Colonic mucosa (tissue), 4 donors: ENCODE data around the gene SAMD4B. TPM values are rescaled to one million over a fixed set of nuclear protein-coding genes. Genes with fewer than 3 reads are reported as not detected.

Experiments used
- DNase-seq: peaks from one replicate; pipeline ENCODE4 v3.0.0-alpha.2; 2020
- H3K27ac ChIP-seq: fragments of 200-600 bp; one replicate; pipeline ENCODE4 v1.8.0; 2021
- H3K27me3 ChIP-seq: fragments of 200-600 bp; one replicate; pipeline ENCODE4 v1.8.0; 2021
- H3K36me3 ChIP-seq: fragments of 200-600 bp; one replicate; pipeline ENCODE4 v1.8.0; 2021
- H3K4me1 ChIP-seq: fragments of 200-600 bp; one replicate; pipeline ENCODE4 v1.8.0; 2021; ENCODE audit warnings: mild to moderate bottlenecking
- H3K4me3 ChIP-seq: fragments of 200-600 bp; one replicate; pipeline ENCODE4 v1.8.0; 2021
- H3K9ac ChIP-seq, 2 donors: one replicate each; pipeline ENCODE4 v1.7.0; 2013; ENCODE audit warnings: control low read depth in 2 of 2, low read depth in 2 of 2, low read length in 2 of 2
- H3K9me3 ChIP-seq: fragments of 200-600 bp; one replicate; pipeline ENCODE4 v1.8.0; 2021
- CTCF ChIP-seq: fragments of 200-600 bp; IDR thresholded peaks from one replicate; pipeline ENCODE4 v1.8.0; 2022; ENCODE audit warnings: antibody characterized with exemption, mild to moderate bottlenecking
- intact Hi-C: fragments of 100-400 bp; cut with DNase I; formaldehyde crosslinking; loops from one replicate; pipeline ENCODE4 v1.14.1; 2022
- total RNA-seq, 2 donors: library from RNA; stranded (reverse); fragmentation: NEBNext Ultra II Directional in 1 of 2; extraction: Animal tissue kit (Norgen Biotek cat#: 25700) in 1 of 2; gene quantifications; one replicate each; pipeline ENCODE4 v1.2.1, GENCODE V29; 2021
- donor health status: healthy.
- donor health status: DM: no; HTN: no; CAD: no.
- donor health status: DM: no; HTN: no; CAD: no.

Gene SAMD4B
- total RNA-seq, 2 donors from 2014 or later: 63.9 to 73.7 TPM

GRCh38 chr19:39415111-39416046, 73.2 kb downstream of the SAMD4B start:
- Histone ChIP-seq H3K4me3 (no peak overlapping the region), H3K4me1 (peaks cover 13% of the 10 kb centered on the region)

GRCh38 chr19:39416152-39417120, 74.2 kb downstream of the SAMD4B start:
- Histone ChIP-seq H3K27ac (no peak overlapping the region), H3K4me1 (peaks cover 2% of the 10 kb centered on the region), H3K36me3 (no peaks in the 10 kb centered on the region), H3K9ac (no peak overlapping the region), H3K9me3 (no peaks in the 10 kb centered on the region), H3K27me3 (peaks cover 15% of the 10 kb centered on the region), H3K4me3 (no peak overlapping the region)
- intact Hi-C loops: no loop called here
- no peak for TF ChIP-seq CTCF
- no peak for DNase-seq

More at GRCh38 chr19:39415111-39416046, 73.2 kb downstream of the SAMD4B start:
- intact Hi-C loops: no loop called here
- H3K27me3 ChIP-seq: peaks cover 15% of the 10 kb centered on the region
- no peaks in the 10 kb centered on the region for H3K36me3 ChIP-seq
- peak; percentile 20 for DNase-seq
- H3K27ac ChIP-seq: no peak overlapping the region
- peak overlapping the region; percentile 31 to 38 for H3K9ac ChIP-seq
- H3K9me3 ChIP-seq: no peaks in the 10 kb centered on the region
- TF ChIP-seq CTCF: no peak

GRCh38 chr19:39417463-39418181, 75.4 kb downstream of the SAMD4B start:
- no peaks in the 10 kb centered on the region for H3K36me3 ChIP-seq
- no peaks in the 10 kb centered on the region for H3K4me1 ChIP-seq
- H3K4me3 ChIP-seq: no peak overlapping the region
- H3K27me3 ChIP-seq: peaks cover 15% of the 10 kb centered on the region
- H3K27ac ChIP-seq: no peak overlapping the region
- intact Hi-C loops: no loop called here
- TF ChIP-seq CTCF: no peak
- H3K9me3 ChIP-seq: no peaks in the 10 kb centered on the region
- no peak for DNase-seq
- H3K9ac ChIP-seq: no peak overlapping the region

GRCh38 chr19:39419003-39419402, 76.8 kb downstream of the SAMD4B start:
- Histone ChIP-seq H3K36me3 (no peaks in the 10 kb centered on the region), H3K27ac (no peak overlapping the region), H3K4me1 (no peaks in the 10 kb centered on the region), H3K27me3 (peaks cover 1% of the 10 kb centered on the region), H3K4me3 (no peak overlapping the region), H3K9ac (no peak overlapping the region), H3K9me3 (no peaks in the 10 kb centered on the region)
- TF ChIP-seq CTCF: no peak
- intact Hi-C loops: no loop called here
- no peak for DNase-seq

- H3K9ac ChIP-seq: no peak overlapping the region
- no peak for DNase-seq
- intact Hi-C loops: no loop called here
- H3K27ac ChIP-seq: no peak overlapping the region
- H3K4me3 ChIP-seq: no peak overlapping the region
- H3K4me1 ChIP-seq: no peaks in the 10 kb centered on the region
- H3K36me3 ChIP-seq: no peaks in the 10 kb centered on the region
- no peak for TF ChIP-seq CTCF
- H3K9me3 ChIP-seq: no peaks in the 10 kb centered on the region
- no peaks in the 10 kb centered on the region for H3K27me3 ChIP-seq
Observed at GRCh38 chr19:39420769-39421168, 78.5 kb downstream of the SAMD4B start.
